ENCODE measurements around the gene KCTD5.
"Not testable (repeated sequence)": the region's sequence is repeated elsewhere in the genome, so short reads cannot be mapped to it uniquely, and the experiment has no call there.

The KCTD5 gene, protein sequence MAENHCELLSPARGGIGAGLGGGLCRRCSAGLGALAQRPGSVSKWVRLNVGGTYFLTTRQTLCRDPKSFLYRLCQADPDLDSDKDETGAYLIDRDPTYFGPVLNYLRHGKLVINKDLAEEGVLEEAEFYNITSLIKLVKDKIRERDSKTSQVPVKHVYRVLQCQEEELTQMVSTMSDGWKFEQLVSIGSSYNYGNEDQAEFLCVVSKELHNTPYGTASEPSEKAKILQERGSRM

DNA sequence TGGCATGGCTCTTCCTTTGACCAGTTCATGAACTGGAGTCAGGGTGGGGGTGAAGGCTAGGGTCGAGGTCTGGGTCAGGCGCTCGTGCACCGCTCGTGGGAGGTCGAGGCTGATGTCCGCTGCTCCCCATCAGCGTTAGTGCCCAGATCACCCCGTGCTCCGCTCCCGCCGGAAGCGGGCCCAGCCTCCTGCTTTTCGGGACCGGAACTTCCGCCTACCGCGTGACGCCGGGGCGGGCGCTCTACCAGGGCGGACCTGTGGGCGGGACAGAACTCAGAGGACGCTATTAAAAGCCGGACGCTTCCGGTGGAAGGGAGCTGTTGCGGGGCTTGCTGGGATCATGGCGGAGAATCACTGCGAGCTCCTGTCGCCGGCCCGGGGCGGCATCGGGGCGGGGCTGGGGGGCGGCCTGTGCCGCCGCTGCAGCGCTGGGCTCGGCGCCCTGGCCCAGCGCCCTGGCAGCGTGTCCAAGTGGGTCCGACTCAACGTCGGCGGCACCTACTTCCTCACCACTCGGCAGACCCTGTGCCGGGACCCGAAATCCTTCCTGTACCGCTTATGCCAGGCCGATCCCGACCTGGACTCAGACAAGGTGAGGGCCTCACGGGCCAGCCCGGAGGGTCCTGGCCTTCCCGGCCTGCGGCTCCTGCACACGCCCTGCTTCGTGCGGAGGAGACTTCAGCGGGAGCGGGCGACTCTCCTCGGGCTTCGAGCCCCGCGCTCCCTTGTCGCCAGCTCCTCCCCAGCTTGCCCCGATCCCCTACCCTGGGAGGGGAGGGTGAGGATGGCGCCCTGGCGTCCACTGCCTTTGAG, at the start of gene KCTD5:
TSS of gene KCTD5 (plus strand) at position 315 of the 813 bp plus-strand sequence. CDS start at position 341, 26 bp downstream.
- peak; percentile 93 to 96 for DNase-seq

DNA sequence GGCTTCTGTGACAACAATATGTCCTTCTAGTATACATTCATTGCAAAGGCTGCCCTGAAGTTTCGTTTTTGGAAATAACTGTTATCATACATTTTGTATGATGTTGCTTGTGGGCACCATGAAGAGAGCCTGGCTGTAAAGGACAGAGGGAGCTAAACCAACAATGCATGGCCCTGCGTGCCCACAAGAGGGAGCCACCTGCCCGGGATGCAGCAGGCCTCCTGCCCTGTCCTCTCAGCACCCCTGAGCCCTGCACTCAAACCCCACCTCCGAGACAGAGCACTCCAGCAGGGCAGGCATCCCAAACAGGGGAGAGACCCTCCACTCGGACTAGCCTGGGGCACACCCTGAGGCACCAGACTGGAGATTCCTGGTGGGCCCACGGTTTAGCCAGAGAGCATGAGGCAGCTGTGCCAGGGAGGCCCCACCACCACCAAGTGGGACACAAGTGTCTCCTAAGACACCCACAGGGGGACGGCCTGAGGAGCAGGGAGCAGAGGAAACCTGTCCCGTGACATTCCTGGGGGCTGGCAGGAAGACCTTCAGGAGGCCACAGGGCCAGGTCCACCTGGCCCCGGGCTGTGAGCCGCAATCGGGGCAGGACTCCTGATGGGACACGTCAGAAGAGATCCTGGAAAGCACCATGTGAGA, 43.1 kb upstream of the KCTD5 start:
- DNase-seq: peak; percentile 40 to 54

DNA sequence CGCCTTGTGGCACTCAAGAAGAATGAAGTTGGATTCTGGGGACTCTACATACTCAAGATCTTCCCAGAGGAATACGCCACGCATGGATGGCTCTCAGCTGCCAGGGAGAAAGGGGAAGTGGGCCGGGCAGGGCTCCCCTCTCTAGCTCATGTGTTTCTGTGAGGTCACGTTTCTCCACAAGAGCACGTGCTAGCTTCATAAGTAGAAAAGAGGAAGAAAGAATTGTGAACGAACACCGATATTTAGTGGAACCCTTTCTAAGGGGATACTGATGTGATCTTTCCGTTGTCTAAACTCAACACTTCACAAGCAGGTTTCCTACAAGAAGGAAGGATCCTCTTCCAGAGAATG, 42.6 kb upstream of the KCTD5 start:
- not testable (repeated sequence) for DNase-seq

DNA sequence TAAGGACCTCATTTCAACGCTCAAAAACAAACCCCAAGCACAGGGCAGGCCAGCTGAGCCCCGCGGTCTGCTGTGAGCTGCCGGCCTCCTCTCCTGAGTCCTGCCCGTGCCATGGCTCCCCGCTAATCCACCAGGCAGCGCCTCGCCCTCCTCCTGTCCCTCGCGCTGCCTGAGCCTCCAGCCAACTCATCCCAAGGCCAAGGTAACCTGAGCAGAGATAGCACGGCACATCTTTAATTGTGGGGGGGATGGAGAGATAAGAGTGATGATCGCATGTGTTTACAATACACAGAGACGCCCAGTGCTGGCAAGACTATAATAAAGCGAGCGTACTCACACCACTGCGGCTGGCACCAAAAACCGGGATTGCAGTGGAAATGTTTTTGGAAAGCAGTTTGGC, 39.8 kb upstream of the KCTD5 start:
- not testable (repeated sequence) for DNase-seq

DNA sequence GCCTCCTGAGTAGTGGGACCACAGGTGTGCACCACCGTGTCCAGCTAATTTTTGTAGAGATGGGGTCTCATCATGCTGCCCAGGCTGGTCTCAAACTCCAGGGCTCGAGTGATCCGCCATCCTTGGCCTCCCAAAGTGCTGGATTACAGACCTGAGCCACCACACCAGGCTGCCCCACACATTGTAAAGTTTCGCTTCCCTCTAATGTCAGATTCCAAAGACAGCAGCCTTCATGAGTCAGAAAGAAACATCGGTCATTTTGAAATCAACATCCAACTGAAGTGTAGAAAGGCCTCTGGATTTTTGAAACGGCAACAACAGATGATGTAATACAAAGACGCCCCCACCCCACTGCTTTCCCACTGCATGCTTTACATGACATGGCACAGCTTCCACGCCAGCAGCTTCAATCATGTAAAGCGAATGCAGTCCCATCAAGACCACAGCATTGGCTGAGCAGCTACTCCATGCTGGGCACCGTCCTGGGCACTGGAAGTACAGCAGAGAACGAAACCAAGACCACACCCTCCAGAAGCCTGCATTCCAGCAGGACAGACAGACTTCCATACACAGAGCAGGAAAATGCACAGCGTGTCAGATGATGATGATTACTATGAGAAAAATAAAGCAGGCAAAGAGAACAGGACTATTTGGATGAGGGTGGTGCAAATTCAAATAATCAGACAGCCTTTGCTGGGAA, 37.4 kb upstream of the KCTD5 start:
- not testable (repeated sequence) for DNase-seq

DNA sequence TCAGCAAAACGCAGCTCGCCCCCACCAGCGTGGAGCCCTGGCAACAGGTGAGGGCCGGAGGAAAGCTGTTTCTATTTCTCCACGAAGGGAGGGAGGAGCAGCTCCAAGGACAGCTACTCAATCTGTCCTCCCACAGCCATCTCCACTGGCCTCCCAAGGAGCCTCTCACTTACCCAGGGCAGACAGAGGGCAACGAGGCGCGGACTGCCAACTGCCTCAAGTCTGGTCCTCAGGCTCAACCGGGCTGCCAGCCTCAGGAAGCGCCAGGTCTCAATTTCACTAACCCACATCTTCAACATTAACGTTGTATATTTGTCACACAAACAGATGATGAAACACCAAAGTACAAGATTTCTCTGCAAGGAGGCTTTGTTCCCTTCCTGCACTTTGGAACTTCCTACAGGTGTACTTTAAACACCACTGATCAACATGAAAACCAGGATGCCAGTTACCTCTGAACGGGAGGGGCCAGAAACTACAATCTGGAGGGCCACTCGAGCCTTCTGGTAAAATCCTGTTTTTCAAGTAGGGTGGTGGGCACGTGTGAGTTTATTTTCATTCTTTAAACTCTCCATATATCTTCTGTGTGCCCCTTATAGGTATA, 31.0 kb upstream of the KCTD5 start:
- DNase-seq: not testable (repeated sequence)

DNA sequence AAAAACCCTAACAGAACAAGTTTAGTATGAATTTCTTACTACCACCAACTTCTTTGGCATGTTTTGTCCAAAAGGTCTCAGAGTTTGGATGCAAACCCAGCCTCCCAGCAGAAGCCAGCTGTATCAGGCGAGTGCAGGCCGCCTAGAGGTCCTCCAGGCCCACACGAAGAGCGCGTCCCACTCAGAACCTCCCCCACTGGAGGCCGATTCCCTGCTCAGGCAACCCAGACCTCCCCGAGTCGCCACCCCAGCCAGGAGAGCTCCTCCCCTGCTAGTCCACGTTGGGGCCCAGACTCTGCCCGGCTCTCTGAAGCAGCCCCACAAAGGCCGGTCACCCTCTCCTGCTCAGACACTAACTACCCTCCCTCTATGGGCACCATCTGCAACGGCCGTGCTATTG, 28.4 kb upstream of the KCTD5 start:
- DNase-seq: not testable (repeated sequence)

DNA sequence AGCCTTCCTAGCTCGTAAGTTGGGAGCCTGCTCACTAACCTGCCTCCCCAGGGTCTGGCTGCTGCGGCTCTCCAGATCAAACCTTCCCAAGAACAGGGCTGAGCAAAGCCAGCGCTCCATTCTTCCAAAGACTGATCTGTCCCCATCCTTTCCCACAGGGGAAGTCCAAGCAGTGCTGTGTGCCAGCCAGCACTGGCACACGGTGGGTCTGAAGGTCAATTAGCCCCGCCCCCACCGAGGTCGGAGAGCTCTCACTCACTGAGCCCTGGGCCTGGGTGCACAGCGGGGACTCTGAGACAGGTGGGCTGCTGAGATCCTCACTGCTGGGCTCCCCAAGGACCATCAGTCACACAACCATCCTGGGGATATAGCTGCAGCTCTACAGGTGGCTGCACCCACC, 27.4 kb upstream of the KCTD5 start:
- DNase-seq: not testable (repeated sequence)

DNA sequence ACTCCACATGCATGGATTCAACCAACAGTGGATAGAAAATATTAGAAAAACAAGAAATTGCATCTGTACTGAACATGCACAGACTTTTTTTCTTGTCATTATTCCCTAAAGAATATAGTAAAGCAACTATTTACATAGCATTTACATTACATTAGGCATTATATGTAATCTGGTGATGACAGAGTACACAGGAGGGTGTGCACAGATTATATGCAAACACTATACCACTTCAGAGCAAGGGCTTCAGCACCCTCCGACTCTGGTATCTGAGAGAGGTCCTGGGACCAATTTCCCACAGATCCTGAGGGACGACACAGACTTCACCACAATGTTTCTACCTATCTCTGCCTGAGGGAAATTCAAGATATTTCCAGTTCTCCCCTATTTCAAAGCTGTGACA, 25.3 kb upstream of the KCTD5 start:
- DNase-seq: no peak

DNA sequence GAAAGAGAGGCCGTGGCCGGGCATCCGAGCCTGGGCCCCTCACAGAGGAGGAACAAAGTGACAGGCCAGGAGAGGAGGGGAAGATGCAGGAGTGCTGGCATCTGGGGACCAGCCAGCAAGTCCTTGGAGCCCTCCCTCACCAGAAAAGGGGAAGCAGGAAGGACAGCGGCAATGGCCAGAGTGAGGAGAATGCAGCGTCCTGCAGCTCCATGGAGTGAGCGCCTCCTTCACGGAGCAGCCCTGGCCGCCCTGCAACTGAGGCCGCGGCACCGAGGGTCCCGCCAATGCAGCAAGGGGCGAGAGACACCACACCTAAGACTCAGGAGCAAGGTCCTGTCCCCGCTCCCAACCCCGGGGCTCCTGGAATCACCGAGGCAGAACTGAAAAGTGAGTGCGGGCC, 24.5 kb upstream of the KCTD5 start:
- not testable (repeated sequence) for DNase-seq

DNA sequence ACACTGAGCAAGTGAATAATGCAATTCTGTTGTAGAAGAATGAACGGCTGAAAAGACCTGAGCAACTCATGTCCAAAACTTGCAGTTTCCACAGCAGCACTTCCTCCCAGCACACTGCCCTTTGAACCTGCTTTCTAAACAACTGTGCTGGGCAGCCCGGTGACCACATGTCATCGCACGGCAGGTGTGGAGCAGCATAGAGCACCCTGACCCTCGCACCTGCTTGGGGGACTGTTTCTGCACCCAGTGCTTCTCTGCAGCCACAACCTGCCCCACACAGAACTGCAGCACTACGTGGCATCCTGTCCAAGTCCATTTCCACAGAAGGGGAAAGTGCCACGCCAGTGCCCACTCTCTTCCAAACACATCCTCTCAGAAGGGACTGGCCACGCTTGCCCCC, 22.8 kb upstream of the KCTD5 start:
- DNase-seq: not testable (repeated sequence)

DNA sequence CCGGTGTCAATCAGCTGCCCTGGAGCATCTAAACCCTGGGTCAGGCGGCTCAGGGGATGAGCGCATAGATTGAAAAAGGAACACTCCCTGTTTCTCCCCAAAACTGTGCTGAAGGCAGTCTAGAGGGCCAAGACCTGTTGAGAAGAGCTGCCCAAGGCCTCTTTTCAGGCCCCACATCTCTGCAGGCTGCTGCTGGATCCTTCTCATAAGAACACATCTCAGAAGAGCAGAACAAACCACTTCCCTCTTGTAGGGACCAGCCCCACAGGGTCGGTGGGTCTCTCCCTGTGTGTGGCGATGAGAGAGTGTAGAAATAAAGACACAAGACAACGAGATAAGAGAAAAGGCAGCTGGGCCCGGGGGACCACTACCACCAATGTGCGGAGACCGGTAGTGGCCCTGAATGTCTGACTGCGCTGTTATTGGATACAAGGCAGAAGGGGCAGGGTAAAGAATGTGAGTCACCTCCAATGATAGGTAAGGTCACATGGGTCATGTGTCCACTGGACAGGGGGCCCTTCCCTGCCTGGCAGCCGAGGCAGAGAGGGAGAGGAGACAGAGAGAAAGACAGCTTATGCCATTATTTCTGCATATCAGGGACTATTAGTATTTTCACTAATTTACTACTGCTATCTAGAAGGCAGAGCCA, 22.2 kb upstream of the KCTD5 start:
- not testable (repeated sequence) for DNase-seq

DNA sequence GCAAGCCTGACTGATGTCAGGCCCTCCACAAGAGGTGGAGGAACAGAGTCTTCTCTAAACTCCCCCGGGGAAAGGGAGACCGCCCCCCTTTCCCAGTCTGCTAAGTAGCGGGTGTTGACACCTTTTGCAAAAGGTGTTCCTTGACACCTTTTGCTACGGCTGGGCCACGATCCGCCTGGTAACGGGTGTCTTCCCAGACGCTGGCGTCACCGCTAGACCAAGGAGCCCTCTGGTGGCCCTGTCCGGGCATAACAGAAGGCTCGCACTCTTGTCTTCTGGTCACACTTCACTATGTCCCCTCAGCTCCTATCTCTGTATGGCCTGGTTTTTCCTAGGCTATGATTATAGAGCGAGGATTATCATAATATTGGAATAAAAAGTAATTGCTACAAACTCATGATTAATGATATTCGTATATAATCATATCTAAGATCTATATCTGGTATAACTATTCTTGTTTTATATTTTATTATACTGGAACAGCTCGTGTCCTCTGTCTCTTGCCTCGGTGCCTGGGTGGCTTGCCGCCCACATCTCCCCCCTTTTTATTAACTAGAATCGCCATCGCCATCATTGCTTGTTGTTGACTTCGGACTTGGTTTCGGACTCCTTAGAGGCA, 21.5 kb upstream of the KCTD5 start:
- peak; percentile 39 to 53 for DNase-seq

DNA sequence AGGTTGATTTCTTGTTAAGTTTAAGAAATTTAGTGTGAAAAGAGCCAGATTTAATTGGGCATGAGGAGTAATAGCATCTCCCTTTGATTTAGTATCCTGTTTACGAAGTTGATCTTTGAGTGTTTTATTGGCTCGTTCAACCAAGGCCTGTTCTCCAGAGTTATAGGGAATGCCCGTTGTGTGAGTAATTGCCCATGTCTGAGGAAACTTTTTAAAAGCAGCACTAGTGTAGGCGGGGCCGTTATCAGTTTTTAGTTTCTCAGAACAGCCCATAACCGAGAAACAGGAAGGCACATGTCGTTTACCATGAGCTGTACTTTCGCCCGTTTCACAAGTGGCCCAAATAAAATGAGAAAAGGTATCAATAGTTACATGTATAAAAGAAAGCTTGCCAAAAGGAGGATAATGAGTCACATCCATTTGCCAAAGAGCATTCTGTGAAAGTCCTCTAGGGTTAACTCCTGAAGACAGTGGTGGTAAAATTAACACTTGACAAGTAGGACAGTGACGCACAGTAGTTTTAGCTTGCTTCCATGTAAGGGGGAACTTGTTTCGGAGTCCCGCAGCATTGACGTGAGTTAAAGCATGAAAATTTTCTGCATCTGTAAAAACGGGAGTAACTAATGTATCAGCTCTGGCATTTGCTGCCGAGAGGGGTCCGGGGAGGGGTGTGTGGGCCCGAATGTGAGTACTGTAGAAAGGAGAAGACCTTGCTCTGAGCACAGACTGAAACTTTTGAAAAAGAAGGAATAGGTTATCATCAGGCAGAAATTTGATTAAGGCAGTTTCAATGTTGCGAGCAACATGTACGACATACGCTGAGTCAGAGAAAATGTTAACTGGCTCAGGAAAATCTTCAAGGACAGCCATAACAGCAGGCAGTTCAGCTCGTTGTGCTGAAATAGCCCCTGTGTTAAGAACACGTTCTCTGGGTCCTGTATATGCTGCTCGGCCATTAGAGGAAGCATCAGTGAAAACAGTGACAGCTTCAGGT, 18.5 kb upstream of the KCTD5 start:
- DNase-seq: peak; percentile 12 to 71

DNA sequence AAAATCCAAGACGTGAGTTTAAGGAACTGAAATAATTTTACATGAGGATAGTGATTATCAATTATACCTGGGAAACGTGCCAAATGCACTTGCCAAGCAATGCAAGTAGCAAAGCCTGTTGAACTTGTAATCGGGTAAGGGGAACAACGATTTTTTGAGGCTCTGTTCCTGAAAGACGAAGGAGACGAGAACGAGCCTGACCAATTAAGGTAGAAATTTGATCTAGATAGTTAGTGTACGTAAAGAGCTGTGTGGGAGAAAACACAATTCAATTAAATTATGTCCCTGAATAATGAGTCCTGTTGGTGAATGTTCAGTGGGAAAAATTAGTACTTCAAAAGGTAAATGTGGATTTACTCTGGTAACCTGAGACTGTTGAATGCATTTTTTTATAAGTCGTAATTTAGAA, 17.7 kb upstream of the KCTD5 start:
- no peak for DNase-seq

DNA sequence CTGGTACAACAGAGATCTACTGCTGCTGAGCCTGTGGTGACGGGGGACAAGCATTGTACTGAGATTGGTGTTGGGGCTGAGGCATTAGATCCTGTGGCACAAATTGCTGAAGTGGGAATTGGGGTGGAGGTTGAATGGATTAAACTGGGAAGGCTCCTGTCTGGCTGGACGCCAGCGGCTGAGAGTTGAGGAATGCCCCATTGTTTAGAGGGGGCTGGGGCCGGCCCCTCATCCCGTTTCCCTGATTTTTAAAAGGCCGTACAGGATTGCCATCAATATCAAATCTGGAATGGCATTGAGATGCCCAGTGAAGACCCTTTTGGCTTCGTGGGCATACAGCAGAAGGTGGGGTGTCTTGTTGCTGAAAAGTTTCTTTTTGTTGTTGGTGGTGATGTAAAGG, 15.7 kb upstream of the KCTD5 start:
- DNase-seq: not testable (repeated sequence)

DNA sequence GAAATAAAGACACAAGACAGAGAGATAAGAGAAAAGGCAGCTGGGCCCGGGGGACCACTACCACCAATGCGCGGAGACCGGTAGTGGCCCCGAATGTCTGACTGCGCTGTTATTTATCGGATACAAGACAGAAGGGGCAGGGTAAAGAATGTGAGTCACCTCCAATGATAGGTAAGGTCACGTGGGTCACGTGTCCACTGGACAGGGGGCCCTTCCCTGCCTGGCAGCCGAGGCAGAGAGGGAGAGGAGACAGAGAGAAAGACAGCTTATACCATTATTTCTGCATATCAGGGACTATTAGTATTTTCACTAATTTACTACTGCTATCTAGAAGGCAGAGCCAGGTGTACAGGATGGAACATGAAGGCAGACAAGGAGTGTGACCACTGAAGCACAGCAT, 12.7 kb upstream of the KCTD5 start:
- DNase-seq: not testable (repeated sequence)

DNA sequence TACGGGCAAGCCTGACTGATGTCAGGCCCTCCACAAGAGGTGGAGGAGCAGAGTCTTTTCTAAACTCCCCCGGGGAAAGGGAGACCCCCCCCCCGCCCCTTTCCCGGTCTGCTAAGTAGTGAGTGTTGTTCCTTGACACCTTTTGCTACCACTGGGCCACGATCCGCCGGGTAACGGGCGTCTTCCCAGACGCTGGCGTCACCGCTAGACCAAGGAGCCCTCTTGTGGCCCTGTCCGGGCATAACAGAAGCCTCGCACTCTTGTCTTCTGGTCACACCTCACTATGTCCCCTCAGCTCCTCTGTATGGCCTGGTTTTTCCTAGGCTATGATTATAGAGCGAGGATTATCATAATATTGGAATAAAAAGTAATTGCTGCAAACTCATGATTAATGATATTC, 12.3 kb upstream of the KCTD5 start:
- DNase-seq: peak; percentile 64 to 73

DNA sequence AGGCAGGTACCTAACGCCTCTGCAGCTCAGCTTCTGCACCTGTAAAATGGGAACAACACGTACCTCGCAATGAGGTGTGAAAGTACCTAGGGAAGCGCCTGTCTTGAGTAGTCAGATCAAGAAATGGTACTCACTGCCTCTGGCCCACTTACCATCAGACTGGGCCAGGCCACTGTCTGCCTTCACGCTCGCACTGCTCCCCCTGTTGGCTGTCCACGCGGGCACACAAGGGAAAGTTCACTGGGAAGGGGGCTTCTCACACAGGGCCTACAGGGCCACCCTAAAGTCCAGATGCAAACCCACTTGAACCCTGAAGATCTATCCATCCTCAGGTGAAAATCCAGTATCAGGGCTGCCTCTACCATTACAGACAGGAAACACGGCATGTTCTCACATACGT, 11.1 kb upstream of the KCTD5 start:
- DNase-seq: peak in 1 of 2 donors; percentile 30

DNA sequence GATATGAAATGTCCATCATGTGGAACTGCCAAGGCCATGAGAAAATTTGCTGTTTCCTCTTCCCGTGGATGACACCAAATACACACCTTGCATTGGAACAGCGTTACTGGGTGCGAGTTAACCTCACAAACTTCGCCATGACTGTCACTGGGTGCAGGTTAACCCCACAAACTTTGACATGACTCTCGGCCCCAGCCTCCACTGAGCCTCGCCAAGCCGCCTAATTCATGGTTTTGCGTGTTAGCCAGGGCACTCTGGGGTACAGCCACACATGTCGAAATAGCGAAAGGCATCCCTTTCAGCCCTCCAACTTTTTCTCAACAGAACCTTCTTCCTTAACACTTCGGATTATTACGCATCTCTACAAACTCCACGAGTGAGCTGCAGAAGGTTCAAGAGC, 10.6 kb upstream of the KCTD5 start:
- no peak for DNase-seq
